ENCODE results near the gene KLHL3.

KLHL3 gene

GRCh38 chr5:137642091-137642490 is 93.8 kb downstream of the KLHL3 start:
- DNase-seq, result no peak
- Histone ChIP-seq H3K9me3 (no peaks in the 10 kb centered on the region), H3K27me3 (no peaks in the 10 kb centered on the region), H3K36me3 (no peaks in the 10 kb centered on the region), H3K4me3 (ENCODE audit: low read depth, low read length) (no peak overlapping the region), H3K4me1 (no peaks in the 10 kb centered on the region)
- no peak for TF ChIP-seq CTCF (IDR thresholded peaks at IDR 0.05; ENCODE audit: low read depth, low read length)

- Histone ChIP-seq H3K9me3 (no peaks in the 10 kb centered on the region), H3K4me1 (no peaks in the 10 kb centered on the region), H3K4me3 (ENCODE audit: low read depth, low read length) (no peak overlapping the region), H3K36me3 (no peaks in the 10 kb centered on the region), H3K27me3 (no peaks in the 10 kb centered on the region)
- TF ChIP-seq CTCF (IDR thresholded peaks at IDR 0.05; ENCODE audit: low read depth, low read length), result no peak
- DNase-seq, result no peak
Observed at GRCh38 chr5:137641148-137641547, 94.7 kb downstream of the KLHL3 start.

- Histone ChIP-seq H3K36me3 (no peaks in the 10 kb centered on the region), H3K9me3 (no peaks in the 10 kb centered on the region)
- TF ChIP-seq CTCF (IDR thresholded peaks at IDR 0.05; ENCODE audit: low read depth, low read length), result no peak
Observed at GRCh38 chr5:137639645-137640044, 96.2 kb downstream of the KLHL3 start.

GRCh38 chr5:137638841-137639240 is 97.0 kb downstream of the KLHL3 start:
- no peaks in the 10 kb centered on the region for H3K9me3 ChIP-seq
- H3K4me1 ChIP-seq, result no peaks in the 10 kb centered on the region
- no peaks in the 10 kb centered on the region for H3K36me3 ChIP-seq
- no peak overlapping the region for H3K4me3 ChIP-seq (ENCODE audit: low read depth, low read length)
- no peak for TF ChIP-seq CTCF (IDR thresholded peaks at IDR 0.05; ENCODE audit: low read depth, low read length)
- H3K27me3 ChIP-seq, result no peaks in the 10 kb centered on the region
- DNase-seq, result no peak

More at GRCh38 chr5:137639645-137640044, 96.2 kb downstream of the KLHL3 start:
- Histone ChIP-seq H3K4me1 (no peaks in the 10 kb centered on the region), H3K27me3 (no peaks in the 10 kb centered on the region), H3K4me3 (ENCODE audit: low read depth, low read length) (no peak overlapping the region)
- no peak for DNase-seq

GRCh38 chr5:137636830-137637714 is 98.8 kb downstream of the KLHL3 start:
- no peak for DNase-seq
- Histone ChIP-seq H3K27me3 (no peaks in the 10 kb centered on the region), H3K36me3 (no peaks in the 10 kb centered on the region), H3K4me1 (no peaks in the 10 kb centered on the region), H3K9me3 (no peaks in the 10 kb centered on the region), H3K4me3 (ENCODE audit: low read depth, low read length) (no peak overlapping the region)
- TF ChIP-seq CTCF (IDR thresholded peaks at IDR 0.05; ENCODE audit: low read depth, low read length), result no peak

DNA sequence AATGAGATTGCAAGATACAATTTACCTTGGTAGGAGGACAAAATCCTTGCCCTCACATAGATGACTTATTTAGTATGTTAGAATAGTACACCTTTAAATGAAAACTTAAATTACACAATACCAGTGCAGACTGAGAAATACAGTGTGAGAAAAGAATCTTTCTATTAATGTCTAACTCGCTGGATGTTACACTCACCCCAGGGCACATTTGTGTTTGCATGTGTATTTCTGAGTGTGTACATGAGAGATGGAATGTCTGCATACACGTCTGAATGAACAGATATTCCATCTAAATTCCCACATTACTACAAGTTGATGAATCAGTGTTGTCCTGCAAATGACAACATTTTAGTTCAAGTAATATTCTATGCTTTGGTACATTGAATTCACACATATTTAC is 99.8 kb downstream of the KLHL3 start:
- no peak overlapping the region for H3K4me3 ChIP-seq (ENCODE audit: low read depth, low read length)
- DNase-seq, result no peak

More for the DNA sequence above, 99.8 kb downstream of the KLHL3 start:
- Histone ChIP-seq H3K9me3 (no peaks in the 10 kb centered on the region), H3K36me3 (no peaks in the 10 kb centered on the region), H3K4me1 (peaks cover 2% of the 10 kb centered on the region; the same call in 1 of the 2 replicates), H3K27me3 (no peaks in the 10 kb centered on the region)
- no peak for TF ChIP-seq CTCF (IDR thresholded peaks at IDR 0.05; ENCODE audit: low read depth, low read length)
